Lower leg skin (tissue), 3 donors: ENCODE data around the gene USP7.
"Not testable (repeated sequence)": the region's sequence is repeated elsewhere in the genome, so short reads cannot be mapped to it uniquely, and the experiment has no call there.

Source experiments
- POLR2A ChIP-seq, 2 donors: fragments of 450-650 bp; IDR thresholded peaks; one replicate each; pipeline ENCODE4 v1.6.1; 2016 to 2017; ENCODE audit warnings: antibody characterized with exemption in 2 of 2, mild to moderate bottlenecking in 1 of 2, moderate library complexity in 1 of 2
- TF ChIP-seq, protein P1 (sequence below), 3 donors: fragments of 450-650 bp; IDR thresholded peaks; one replicate each; pipeline ENCODE4 v1.5.1; 2016; ENCODE audit warnings: antibody characterized with exemption in 3 of 3, mild to moderate bottlenecking in 3 of 3, moderate library complexity in 2 of 3

DNA sequence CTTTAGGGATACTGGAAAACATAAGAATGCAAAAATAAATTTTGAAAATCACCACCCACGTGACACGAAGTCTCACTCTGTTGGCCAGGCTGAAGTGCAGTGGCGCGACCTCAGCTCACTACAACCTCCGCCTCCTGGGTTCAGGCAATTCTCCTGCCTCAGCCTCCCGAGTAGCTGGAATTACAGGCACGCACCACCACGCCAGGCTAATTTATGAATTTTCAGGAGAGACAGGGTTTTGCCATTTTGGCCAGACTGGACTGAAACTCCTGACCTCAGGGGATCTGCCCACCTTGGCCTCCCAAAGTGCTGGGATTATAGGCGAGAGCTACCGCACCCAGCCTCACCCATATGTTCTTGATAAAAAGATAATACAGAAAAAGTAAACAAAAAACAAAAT, 46.4 kb downstream of the USP7 start:
- TF ChIP-seq, protein P1, sequence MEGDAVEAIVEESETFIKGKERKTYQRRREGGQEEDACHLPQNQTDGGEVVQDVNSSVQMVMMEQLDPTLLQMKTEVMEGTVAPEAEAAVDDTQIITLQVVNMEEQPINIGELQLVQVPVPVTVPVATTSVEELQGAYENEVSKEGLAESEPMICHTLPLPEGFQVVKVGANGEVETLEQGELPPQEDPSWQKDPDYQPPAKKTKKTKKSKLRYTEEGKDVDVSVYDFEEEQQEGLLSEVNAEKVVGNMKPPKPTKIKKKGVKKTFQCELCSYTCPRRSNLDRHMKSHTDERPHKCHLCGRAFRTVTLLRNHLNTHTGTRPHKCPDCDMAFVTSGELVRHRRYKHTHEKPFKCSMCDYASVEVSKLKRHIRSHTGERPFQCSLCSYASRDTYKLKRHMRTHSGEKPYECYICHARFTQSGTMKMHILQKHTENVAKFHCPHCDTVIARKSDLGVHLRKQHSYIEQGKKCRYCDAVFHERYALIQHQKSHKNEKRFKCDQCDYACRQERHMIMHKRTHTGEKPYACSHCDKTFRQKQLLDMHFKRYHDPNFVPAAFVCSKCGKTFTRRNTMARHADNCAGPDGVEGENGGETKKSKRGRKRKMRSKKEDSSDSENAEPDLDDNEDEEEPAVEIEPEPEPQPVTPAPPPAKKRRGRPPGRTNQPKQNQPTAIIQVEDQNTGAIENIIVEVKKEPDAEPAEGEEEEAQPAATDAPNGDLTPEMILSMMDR (IDR thresholded peaks at IDR 0.05): not testable (repeated sequence)
- not testable (repeated sequence) for TF ChIP-seq POLR2A (IDR thresholded peaks at IDR 0.05)
